ENCODE data around the gene SPATA31E1.

DNA sequence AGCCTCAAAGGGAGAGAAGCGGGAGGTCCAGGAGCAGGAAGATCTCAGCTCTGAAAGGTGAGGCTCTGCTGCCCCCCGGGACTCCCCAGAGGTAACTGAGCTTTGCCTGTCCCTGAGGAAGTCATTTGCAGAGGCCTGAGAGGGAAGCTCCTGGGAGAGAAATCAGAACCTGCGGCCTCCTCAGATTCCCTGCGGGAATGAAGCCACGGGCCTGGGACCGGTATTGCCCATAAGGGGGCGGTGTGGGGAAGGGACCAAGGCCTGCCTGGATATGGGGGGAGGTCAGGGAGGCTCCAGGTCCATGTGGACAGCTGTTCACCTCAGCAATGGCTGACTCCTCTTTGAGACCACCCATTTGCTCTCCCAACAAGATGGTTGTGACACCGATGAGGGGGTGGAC is 1.3 kb downstream of the SPATA31E1 start:
- TF ChIP-seq, protein P1, sequence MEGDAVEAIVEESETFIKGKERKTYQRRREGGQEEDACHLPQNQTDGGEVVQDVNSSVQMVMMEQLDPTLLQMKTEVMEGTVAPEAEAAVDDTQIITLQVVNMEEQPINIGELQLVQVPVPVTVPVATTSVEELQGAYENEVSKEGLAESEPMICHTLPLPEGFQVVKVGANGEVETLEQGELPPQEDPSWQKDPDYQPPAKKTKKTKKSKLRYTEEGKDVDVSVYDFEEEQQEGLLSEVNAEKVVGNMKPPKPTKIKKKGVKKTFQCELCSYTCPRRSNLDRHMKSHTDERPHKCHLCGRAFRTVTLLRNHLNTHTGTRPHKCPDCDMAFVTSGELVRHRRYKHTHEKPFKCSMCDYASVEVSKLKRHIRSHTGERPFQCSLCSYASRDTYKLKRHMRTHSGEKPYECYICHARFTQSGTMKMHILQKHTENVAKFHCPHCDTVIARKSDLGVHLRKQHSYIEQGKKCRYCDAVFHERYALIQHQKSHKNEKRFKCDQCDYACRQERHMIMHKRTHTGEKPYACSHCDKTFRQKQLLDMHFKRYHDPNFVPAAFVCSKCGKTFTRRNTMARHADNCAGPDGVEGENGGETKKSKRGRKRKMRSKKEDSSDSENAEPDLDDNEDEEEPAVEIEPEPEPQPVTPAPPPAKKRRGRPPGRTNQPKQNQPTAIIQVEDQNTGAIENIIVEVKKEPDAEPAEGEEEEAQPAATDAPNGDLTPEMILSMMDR (conservative IDR thresholded peaks at IDR 0.05 in 1 of 2, IDR thresholded peaks at IDR 0.05 in 1 of 2; ENCODE audit: low read depth in 1 of 2, low read length in 2 of 2): peak in 1 of 2 donors; percentile 5
- no peak for TF ChIP-seq EZH2 (IDR thresholded peaks at IDR 0.05; ENCODE audit: low read length, missing control alignments)

Data from fibroblast of lung (primary cell).